Activated naive CD4-positive, alpha-beta T cell treated with anti-CD3 and anti-CD28 coated beads for 36 hours (primary cell): ENCODE results near the gene EVC2. TPM values are rescaled to one million over a fixed set of nuclear protein-coding genes. Genes with fewer than 3 reads are reported as not detected.
"Not testable (repeated sequence)": the region's sequence is repeated elsewhere in the genome, so short reads cannot be mapped to it uniquely, and the experiment has no call there.

ENCODE experiments used
- CTCF ChIA-PET: fragments of 350-600 bp; sonication (Branson Sonifier 250); formaldehyde crosslinking; loops from one replicate; lab custom pipeline; 2021; ENCODE audit warnings: antibody characterized with exemption; lab: Charles Lee
- DNase-seq: peaks from one replicate; pipeline ENCODE4 v3.0.0-alpha.2; 2020
- H3K27ac Mint-ChIP-seq: one replicate; pipeline ENCODE4 v1.8.0; 2021; ENCODE audit warnings: mild to moderate bottlenecking, mixed read lengths
- H3K27me3 Mint-ChIP-seq: one replicate; pipeline ENCODE4 v1.8.0; 2021; ENCODE audit warnings: low read depth, mixed read lengths
- H3K36me3 Mint-ChIP-seq: one replicate; pipeline ENCODE4 v1.8.0; 2021; ENCODE audit warnings: low read depth, mixed read lengths
- H3K4me1 Mint-ChIP-seq: one replicate; pipeline ENCODE4 v1.8.0; 2021; ENCODE audit warnings: low read depth, mixed read lengths
- H3K4me3 Mint-ChIP-seq: one replicate; pipeline ENCODE4 v1.8.0; 2021; ENCODE audit warnings: mild to moderate bottlenecking, moderate library complexity, mixed read lengths
- H3K9me3 Mint-ChIP-seq: one replicate; pipeline ENCODE4 v1.8.0; 2021; ENCODE audit warnings: mixed read lengths
- intact Hi-C: fragments of 100-400 bp; cut with micrococcal nuclease; formaldehyde crosslinking; loops from one replicate; pipeline ENCODE4 v1.15.1; 2023
- total RNA-seq, 2 experiments: library from RNA; stranded (reverse); gene quantifications; one replicate each; pipeline ENCODE4 v1.2.3, GENCODE V29; 2021

Gene EVC2
- total RNA-seq, 2 experiments from 2014 or later, result not detected

GRCh38 chr4:5619913-5620625 is 88.3 kb downstream of the EVC2 start:
- Mint-ChIP-seq H3K36me3 (no peaks in the 10 kb centered on the region), H3K9me3 (no peaks in the 10 kb centered on the region), H3K27ac (no peak overlapping the region), H3K4me1 (no peaks in the 10 kb centered on the region), H3K4me3 (no peak overlapping the region), H3K27me3 (no peaks in the 10 kb centered on the region)
- CTCF ChIA-PET, result no interaction called here
- no peak for DNase-seq
- intact Hi-C loops, result no loop called here

- no peaks in the 10 kb centered on the region for H3K4me1 Mint-ChIP-seq
- intact Hi-C loops, result no loop called here
- H3K27me3 Mint-ChIP-seq, result no peaks in the 10 kb centered on the region
- no peaks in the 10 kb centered on the region for H3K9me3 Mint-ChIP-seq
- CTCF ChIA-PET, result no interaction called here
- DNase-seq, result no peak
- no peak overlapping the region for H3K27ac Mint-ChIP-seq
- H3K36me3 Mint-ChIP-seq, result no peaks in the 10 kb centered on the region
- H3K4me3 Mint-ChIP-seq, result no peak overlapping the region
These were observed 90.1 kb downstream of the EVC2 start for GRCh38 chr4:5618051-5618960.

DNA sequence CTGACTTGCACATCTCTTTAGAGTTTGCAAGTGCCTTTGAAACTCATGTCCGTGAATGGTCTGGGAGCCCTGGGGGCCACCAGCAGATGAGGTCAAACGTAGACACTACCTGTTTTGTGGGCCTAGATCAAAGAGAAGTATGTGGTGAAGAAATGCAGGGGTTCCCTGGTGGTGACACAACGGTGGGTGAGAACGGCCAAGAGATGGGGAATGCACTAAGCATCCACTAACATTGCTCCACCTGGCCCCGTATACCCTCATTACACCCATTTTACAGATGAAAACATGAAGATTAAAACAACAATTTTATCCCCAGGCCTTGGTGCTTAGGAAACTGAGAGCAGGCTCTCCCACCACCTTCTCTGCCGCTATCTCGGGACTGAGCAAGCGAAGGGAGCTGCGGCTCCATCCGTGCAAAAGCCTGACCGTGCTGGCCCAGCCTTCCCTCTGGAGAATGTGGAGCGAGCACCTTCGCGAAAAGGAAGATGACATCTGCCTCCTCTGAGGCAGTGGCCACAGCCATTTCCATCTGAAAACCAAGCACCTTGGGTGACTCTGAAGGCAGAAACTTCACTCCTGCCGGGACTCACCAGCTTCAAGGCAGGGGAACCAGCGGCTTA is 91.9 kb downstream of the EVC2 start:
- no peak overlapping the region for H3K27ac Mint-ChIP-seq
- no peaks in the 10 kb centered on the region for H3K4me1 Mint-ChIP-seq
- CTCF ChIA-PET, result no interaction called here
- no peaks in the 10 kb centered on the region for H3K27me3 Mint-ChIP-seq
- H3K36me3 Mint-ChIP-seq, result no peaks in the 10 kb centered on the region
- no peak for DNase-seq
- no peaks in the 10 kb centered on the region for H3K9me3 Mint-ChIP-seq
- intact Hi-C loops, result no loop called here
- H3K4me3 Mint-ChIP-seq, result no peak overlapping the region

GRCh38 chr4:5615496-5616075 is 92.8 kb downstream of the EVC2 start:
- H3K4me1 Mint-ChIP-seq, result no peaks in the 10 kb centered on the region
- H3K9me3 Mint-ChIP-seq, result no peaks in the 10 kb centered on the region
- H3K36me3 Mint-ChIP-seq, result no peaks in the 10 kb centered on the region
- H3K4me3 Mint-ChIP-seq, result no peak overlapping the region
- DNase-seq, result no peak
- intact Hi-C loops, result no loop called here
- H3K27me3 Mint-ChIP-seq, result no peaks in the 10 kb centered on the region
- no peak overlapping the region for H3K27ac Mint-ChIP-seq
- CTCF ChIA-PET, result no interaction called here

DNA sequence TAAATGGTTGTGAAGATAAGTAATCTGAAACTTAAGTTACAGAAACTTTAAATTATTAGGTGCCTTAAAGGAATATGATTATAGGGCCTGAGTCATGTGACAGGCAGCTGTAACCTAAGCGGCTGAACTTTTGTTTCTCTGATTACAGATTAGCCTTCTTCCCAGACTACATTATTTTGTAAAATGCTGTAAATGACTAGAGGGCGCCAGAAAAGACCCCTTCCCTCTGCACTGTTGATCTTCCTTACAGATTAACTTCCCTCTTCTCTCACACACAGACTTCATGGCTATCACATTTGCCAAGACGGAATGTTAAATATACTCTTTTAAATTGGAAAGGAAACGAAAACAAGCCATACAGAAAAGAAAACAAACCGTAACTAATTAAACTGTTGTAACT is 96.6 kb downstream of the EVC2 start:
- CTCF ChIA-PET, result no interaction called here
- DNase-seq, result no peak
- Mint-ChIP-seq H3K36me3 (no peaks in the 10 kb centered on the region), H3K4me3 (no peak overlapping the region), H3K4me1 (no peaks in the 10 kb centered on the region), H3K27ac (no peak overlapping the region), H3K27me3 (no peaks in the 10 kb centered on the region), H3K9me3 (no peaks in the 10 kb centered on the region)
- intact Hi-C loops, result no loop called here

- Mint-ChIP-seq H3K36me3 (no peaks in the 10 kb centered on the region), H3K9me3 (no peaks in the 10 kb centered on the region), H3K4me1 (no peaks in the 10 kb centered on the region), H3K4me3 (no peak overlapping the region), H3K27ac (no peak overlapping the region), H3K27me3 (no peaks in the 10 kb centered on the region)
- no peak for DNase-seq
- intact Hi-C loops, result no loop called here
- CTCF ChIA-PET, result no interaction called here
These were observed 98.9 kb downstream of the EVC2 start for GRCh38 chr4:5609306-5610007.

DNA sequence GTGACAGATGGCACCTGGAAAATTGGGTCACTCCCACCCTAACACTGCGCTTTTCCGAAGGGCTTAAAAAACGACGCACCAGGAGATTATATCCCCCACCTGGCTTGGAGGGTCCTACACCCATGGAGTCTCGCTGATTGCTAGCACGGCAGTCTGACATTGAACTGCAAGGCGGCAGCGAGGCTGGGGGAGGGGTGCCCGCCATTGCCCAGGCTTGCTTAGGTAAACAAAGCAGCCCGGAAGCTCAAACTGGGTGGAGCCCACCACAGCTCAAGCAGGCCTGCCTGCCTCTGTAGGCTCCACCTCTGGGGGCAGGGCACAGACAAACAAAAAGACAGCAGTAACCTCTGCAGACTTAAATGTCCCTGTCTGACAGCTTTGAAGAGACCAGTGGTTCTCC is 114.5 kb downstream of the EVC2 start:
- H3K4me1 Mint-ChIP-seq, H3K27me3 Mint-ChIP-seq, H3K27ac Mint-ChIP-seq, CTCF ChIA-PET, H3K36me3 Mint-ChIP-seq, DNase-seq, intact Hi-C loops, H3K4me3 Mint-ChIP-seq: not testable (repeated sequence)
- peaks cover 14% of the 10 kb centered on the region for H3K9me3 Mint-ChIP-seq

- Mint-ChIP-seq H3K27me3 (peaks cover 7% of the 10 kb centered on the region), H3K9me3 (peaks cover 18% of the 10 kb centered on the region), H3K4me1 (no peaks in the 10 kb centered on the region), H3K4me3 (no peak overlapping the region), H3K27ac (no peak overlapping the region), H3K36me3 (no peaks in the 10 kb centered on the region)
- CTCF ChIA-PET, result no interaction called here
- intact Hi-C loops, result no loop called here
- no peak for DNase-seq
These were observed 116.1 kb downstream of the EVC2 start for GRCh38 chr4:5592272-5592671.

- CTCF ChIA-PET, result no interaction called here
- Mint-ChIP-seq H3K9me3 (peaks cover 8% of the 10 kb centered on the region), H3K4me3 (no peak overlapping the region), H3K27ac (no peak overlapping the region), H3K27me3 (peaks cover 7% of the 10 kb centered on the region), H3K36me3 (no peaks in the 10 kb centered on the region), H3K4me1 (no peaks in the 10 kb centered on the region)
- intact Hi-C loops, result no loop called here
- no peak for DNase-seq
These were observed 118.9 kb downstream of the EVC2 start for GRCh38 chr4:5589495-5589894.

- Mint-ChIP-seq H3K4me3 (no peak overlapping the region), H3K27ac (no peak overlapping the region), H3K27me3 (peaks cover 7% of the 10 kb centered on the region), H3K4me1 (no peaks in the 10 kb centered on the region), H3K9me3 (peaks cover 8% of the 10 kb centered on the region), H3K36me3 (no peaks in the 10 kb centered on the region)
- intact Hi-C loops, result no loop called here
- DNase-seq, result no peak
- CTCF ChIA-PET, result no interaction called here
These were observed 120.3 kb downstream of the EVC2 start for GRCh38 chr4:5588046-5588445.

DNA sequence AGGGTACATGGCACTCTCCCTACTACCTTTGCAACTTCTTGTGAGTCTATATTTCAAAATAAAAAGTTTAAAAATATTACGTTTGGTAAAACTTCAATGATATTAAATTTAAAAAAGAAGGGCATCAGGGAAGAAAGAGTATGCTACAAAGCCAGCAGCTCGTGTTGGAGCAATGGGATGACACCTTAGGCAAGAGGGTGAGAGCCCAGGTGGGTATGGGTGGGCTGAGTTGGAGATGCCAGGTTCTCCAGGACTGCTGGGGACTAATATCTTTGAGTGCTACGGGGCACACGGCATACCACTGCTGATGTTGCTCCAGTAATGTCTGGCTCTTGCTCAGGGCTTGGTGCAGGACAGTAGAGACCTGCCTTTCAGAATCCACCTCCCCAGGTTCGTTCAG is 132.4 kb downstream of the EVC2 start:
- intact Hi-C loops, result no loop called here
- Mint-ChIP-seq H3K9me3 (peaks cover 5% of the 10 kb centered on the region), H3K4me3 (no peak overlapping the region), H3K36me3 (no peaks in the 10 kb centered on the region), H3K27me3 (no peaks in the 10 kb centered on the region), H3K27ac (no peak overlapping the region), H3K4me1 (no peaks in the 10 kb centered on the region)
- DNase-seq, result no peak
- CTCF ChIA-PET, result no interaction called here

DNA sequence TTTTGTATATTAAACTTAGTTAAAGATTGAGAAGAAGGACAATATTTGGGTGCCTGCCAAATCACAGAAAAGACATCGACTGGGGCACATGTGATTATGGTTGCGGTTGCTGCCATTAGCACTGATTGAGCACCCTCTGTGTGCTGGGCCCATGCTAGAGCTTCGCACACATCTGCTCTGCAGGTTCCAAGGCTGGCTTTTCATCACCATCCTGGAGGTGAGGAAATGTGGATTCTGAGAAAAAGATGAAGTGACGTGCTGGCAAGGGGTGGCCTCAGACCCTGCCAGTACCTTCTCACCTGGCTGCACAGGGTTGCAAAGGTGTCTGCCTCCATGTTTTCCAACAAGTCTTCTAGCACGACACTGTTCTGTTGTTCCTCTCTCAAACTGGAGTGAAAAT is 134.0 kb downstream of the EVC2 start:
- H3K4me3 Mint-ChIP-seq, result no peak overlapping the region

More for the DNA sequence above, 134.0 kb downstream of the EVC2 start:
- Mint-ChIP-seq H3K36me3 (no peaks in the 10 kb centered on the region), H3K4me1 (no peaks in the 10 kb centered on the region), H3K27ac (no peak overlapping the region), H3K27me3 (peaks cover 2% of the 10 kb centered on the region), H3K9me3 (peaks cover 3% of the 10 kb centered on the region)
- intact Hi-C loops, result no loop called here
- DNase-seq, result no peak
- CTCF ChIA-PET, result no interaction called here
